ENCODE results near the gene PJA2.

DNA sequence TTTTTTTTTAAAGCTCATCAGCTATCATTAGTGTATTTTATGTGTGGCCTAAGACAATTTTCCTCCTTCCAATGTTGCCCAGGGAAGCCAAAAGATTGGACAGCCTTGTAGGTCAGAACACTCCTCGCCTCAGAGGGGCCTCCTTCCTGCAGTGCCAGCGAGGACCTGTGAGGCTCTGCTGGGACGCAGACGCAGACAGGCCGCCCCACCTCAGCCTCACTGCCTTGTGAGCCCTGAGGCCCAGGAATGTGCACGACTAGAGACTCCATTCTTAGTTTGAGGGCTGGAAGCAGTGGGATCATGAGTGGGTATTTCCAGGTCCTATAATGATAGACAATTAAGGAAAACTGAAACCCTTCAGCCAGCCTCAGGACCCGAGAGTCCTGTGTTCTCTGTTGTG, 85.4 kb downstream of the PJA2 start:
- TF ChIP-seq POLR2AphosphoS5 (IDR thresholded peaks at IDR 0.05; ENCODE audit: low read depth, low read length) (no peak), POLR2A (IDR thresholded peaks at IDR 0.05; ENCODE audit: low read depth, low read length) (no peak), TAF1 (IDR thresholded peaks at IDR 0.05; ENCODE audit: borderline replicate concordance, low read depth, low read length) (no peak)

All from GM12892 (cell line).